HFFc6 (cell line): Measurements from ENCODE around the gene PCDH9. TPM values are rescaled to one million over a fixed set of nuclear protein-coding genes. Genes with fewer than 3 reads are reported as not detected.

ENCODE experiments used
- DNase-seq: peaks from one replicate; pipeline ENCODE4 v3.0.0-alpha.2; 2018
- H3K27ac Mint-ChIP-seq: 2 replicates; pipeline ENCODE4 v1.8.0; 2020; ENCODE audit warnings: mild to moderate bottlenecking, mixed read lengths
- H3K27me3 Mint-ChIP-seq: 2 replicates; pipeline ENCODE4 v1.8.0; 2021; ENCODE audit warnings: mild to moderate bottlenecking, moderate library complexity, mixed read lengths; ENCODE audit not compliant: insufficient read depth
- H3K36me3 Mint-ChIP-seq: 2 replicates; pipeline ENCODE4 v1.8.0; 2021; ENCODE audit warnings: low read depth, mixed read lengths
- H3K4me1 Mint-ChIP-seq: 2 replicates; pipeline ENCODE4 v1.8.0; 2020; ENCODE audit warnings: low read depth, mixed read lengths
- H3K4me3 Mint-ChIP-seq: 2 replicates; pipeline ENCODE4 v1.8.0; 2020; ENCODE audit warnings: mild to moderate bottlenecking, moderate library complexity, mixed read lengths
- H3K9me3 Mint-ChIP-seq: 2 replicates; pipeline ENCODE4 v1.8.0; 2020; ENCODE audit warnings: mild to moderate bottlenecking, mixed read lengths
- total RNA-seq, 6 experiments: library from RNA; stranded (reverse); fragmentation: NEBNext Ultra II Directional; extraction: Animal tissue kit (Norgen Biotek cat#: 25700); gene quantifications; 2 replicates in 1 of 6; 3 replicates in 5 of 6; pipeline ENCODE4 v1.2.3, GENCODE V29; 2021
- TF ChIP-seq, protein P1 (sequence below): fragments of 200-600 bp; sonication (generic); IDR thresholded peaks from 2 replicates; pipeline ENCODE4 v1.5.0; 2021; ENCODE audit warnings: antibody characterized with exemption, mild to moderate bottlenecking

The PCDH9 gene
- total RNA-seq, 6 experiments from 2014 or later: 2.0 to 6.7 (median 2.6) TPM

DNA sequence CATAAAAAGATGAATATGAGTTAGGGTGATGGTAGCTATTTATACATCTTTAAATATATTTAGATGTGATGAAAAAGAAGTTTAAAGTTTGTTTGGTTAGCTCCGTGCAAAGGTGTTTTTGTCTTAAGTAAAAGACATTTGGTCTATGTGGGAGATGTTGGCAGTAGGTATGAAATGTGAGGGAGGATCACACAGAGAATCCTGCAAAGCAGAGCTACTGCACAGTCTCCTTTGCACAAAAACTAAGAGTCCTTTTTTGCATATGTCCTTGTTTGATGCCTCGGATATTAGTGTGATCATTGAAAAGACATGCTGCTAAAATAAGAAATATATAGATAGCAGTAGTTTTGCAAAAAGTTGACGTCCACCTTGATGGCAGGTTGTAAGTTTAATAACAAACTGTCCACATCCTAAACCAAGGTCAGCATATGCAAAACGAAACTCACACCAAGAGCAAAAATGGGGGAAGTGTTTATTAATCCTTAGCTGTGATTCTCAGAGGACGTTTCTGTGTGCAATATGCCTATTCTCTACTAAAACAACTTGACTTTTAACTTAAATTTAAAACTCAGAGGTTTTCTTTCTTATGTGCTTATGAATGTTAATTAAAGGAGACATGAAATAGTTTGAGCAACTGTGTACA lies 870.1 kb downstream of the PCDH9 start:
- H3K36me3 Mint-ChIP-seq: no peaks in the 10 kb centered on the region
- TF ChIP-seq, protein P1, sequence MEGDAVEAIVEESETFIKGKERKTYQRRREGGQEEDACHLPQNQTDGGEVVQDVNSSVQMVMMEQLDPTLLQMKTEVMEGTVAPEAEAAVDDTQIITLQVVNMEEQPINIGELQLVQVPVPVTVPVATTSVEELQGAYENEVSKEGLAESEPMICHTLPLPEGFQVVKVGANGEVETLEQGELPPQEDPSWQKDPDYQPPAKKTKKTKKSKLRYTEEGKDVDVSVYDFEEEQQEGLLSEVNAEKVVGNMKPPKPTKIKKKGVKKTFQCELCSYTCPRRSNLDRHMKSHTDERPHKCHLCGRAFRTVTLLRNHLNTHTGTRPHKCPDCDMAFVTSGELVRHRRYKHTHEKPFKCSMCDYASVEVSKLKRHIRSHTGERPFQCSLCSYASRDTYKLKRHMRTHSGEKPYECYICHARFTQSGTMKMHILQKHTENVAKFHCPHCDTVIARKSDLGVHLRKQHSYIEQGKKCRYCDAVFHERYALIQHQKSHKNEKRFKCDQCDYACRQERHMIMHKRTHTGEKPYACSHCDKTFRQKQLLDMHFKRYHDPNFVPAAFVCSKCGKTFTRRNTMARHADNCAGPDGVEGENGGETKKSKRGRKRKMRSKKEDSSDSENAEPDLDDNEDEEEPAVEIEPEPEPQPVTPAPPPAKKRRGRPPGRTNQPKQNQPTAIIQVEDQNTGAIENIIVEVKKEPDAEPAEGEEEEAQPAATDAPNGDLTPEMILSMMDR: no peak
- H3K9me3 Mint-ChIP-seq: no peaks in the 10 kb centered on the region
- no peak for DNase-seq
- H3K4me3 Mint-ChIP-seq: no peak overlapping the region
- no peaks in the 10 kb centered on the region; the same call in 1 of the 2 replicates for H3K4me1 Mint-ChIP-seq
- no peaks in the 10 kb centered on the region for H3K27me3 Mint-ChIP-seq
- no peak overlapping the region for H3K27ac Mint-ChIP-seq

DNA sequence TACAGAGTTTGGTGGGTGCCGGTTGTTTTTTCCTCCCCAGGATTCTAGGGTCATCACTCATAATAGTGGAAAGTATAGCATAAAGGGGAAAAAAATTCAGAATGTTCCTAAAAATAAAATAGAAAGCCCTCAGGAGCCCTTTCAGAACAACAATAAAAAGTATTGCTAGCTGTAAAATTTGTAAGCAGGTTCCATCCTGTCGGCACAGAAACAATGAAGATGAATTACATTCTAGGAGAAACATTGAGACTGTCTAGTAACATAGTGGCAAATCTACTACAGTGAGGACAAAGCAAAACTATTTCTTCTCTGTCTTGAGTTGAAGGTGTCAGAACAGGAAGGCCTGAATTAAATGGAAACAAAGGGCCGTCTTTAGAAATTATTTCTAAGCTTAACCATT lies 870.7 kb downstream of the PCDH9 start:
- Mint-ChIP-seq H3K27me3 (no peaks in the 10 kb centered on the region), H3K9me3 (no peaks in the 10 kb centered on the region), H3K27ac (no peak overlapping the region), H3K4me1 (no peaks in the 10 kb centered on the region; the same call in 1 of the 2 replicates), H3K36me3 (no peaks in the 10 kb centered on the region), H3K4me3 (no peak overlapping the region)
- TF ChIP-seq, protein P1: no peak
- DNase-seq: no peak

DNA sequence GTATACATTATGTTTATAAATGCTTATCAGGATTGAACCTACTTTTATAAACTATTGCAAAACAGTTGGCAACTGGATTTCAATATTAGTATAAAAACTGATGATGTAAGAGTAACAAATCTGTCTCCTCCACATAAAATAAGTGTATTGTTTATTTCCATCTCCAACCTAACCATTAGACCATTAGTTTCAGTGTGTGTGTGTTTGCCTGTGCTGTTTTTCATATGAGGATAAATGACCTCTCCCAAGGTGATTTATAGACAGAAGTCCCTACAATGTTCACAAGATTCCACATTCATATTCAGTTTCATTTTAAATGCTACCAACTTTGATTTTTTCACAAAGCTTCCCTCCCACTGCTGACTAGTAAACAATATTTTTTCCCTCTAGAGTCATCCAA lies 871.6 kb downstream of the PCDH9 start:
- TF ChIP-seq, protein P1: no peak
- DNase-seq: no peak
- H3K27me3 Mint-ChIP-seq: no peaks in the 10 kb centered on the region
- H3K27ac Mint-ChIP-seq: no peak overlapping the region
- no peaks in the 10 kb centered on the region for H3K9me3 Mint-ChIP-seq
- H3K36me3 Mint-ChIP-seq: no peaks in the 10 kb centered on the region
- no peaks in the 10 kb centered on the region; the same call in 1 of the 2 replicates for H3K4me1 Mint-ChIP-seq
- H3K4me3 Mint-ChIP-seq: no peak overlapping the region

DNA sequence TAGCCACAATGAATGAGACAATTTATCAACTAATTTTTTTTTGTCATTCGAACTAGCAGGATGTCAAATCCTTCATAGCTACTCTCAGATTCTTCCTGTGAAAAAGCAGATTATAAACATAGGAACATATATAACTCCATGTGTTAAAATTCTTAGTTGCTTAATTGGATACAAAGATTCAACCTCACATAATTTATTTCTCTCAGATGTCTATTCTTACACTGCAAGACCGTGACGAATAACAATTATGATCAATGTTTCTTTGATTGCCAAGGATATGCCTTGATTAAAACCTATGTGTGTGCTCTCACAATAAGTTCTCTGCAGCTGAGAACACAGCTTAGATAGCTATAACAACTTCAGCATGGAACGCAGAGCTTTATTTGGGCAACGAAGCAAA lies 872.7 kb downstream of the PCDH9 start:
- DNase-seq: no peak
- no peaks in the 10 kb centered on the region for H3K9me3 Mint-ChIP-seq
- no peak overlapping the region for H3K27ac Mint-ChIP-seq
- H3K27me3 Mint-ChIP-seq: no peaks in the 10 kb centered on the region
- no peaks in the 10 kb centered on the region; the same call in 1 of the 2 replicates for H3K4me1 Mint-ChIP-seq
- TF ChIP-seq, protein P1: no peak
- H3K36me3 Mint-ChIP-seq: no peaks in the 10 kb centered on the region
- H3K4me3 Mint-ChIP-seq: no peak overlapping the region

DNA sequence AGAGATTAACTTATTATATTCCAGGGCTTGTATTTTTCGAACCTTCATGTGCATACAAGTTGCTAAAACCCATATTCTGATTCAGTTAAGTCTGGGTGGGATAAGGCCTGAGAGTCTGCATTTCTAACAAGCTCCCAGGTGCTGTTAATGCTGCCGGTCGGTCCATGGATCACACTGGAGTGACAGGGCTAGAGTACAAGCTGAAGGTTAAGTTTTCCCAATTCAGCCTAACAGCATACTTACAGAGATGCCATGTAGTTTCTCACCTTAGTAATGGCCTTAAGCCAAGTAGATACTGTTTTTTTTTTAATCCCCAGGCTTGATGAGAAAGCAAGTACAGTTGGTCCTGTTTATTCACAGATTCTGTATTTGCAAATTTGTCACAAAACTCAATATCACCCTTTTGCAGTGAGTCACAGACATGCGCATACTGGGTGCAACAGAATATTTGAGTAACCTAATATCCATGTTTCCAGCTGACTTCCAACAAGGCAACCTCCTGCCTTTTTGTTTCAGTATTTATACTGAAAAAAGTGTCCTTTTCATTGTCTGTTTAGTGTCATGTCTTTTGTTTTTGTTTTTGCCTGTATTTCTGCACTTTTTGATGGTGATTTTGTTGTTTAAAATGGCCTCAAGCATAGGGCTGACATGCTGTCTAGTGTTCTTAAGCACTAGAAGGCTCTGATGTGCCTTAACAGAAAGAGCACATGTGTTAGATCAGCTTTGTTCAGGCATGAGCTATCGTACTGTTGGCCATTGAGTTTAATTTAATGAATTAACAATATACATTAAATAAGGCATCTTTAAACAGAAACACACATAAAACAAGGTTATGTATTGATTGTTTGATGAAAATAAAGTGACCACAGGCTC lies 875.0 kb downstream of the PCDH9 start:
- Mint-ChIP-seq H3K36me3 (no peaks in the 10 kb centered on the region), H3K27me3 (no peaks in the 10 kb centered on the region), H3K9me3 (no peaks in the 10 kb centered on the region), H3K4me3 (no peak overlapping the region), H3K27ac (no peak overlapping the region), H3K4me1 (no peaks in the 10 kb centered on the region; the same call in 1 of the 2 replicates)
- no peak for DNase-seq
- TF ChIP-seq, protein P1: no peak
